Measurements from ENCODE around the gene TEFM.
"Not testable (repeated sequence)": the region's sequence is repeated elsewhere in the genome, so short reads cannot be mapped to it uniquely, and the experiment has no call there.

The TEFM gene

GRCh38 chr17:30942308-30943079 is 36.5 kb upstream of the TEFM start:
- DNase-seq (ENCODE audit: low read depth, low spot score), result no peak
- H3K9ac ChIP-seq (ENCODE audit: insufficient read length, low read depth), result no peak overlapping the region
- TF ChIP-seq ZNF274 (IDR thresholded peaks at IDR 0.05; ENCODE audit: low read depth, low read length) (no peak), SUZ12 (IDR thresholded peaks at IDR 0.05; ENCODE audit: extremely low read depth, insufficient read depth, insufficient read length) (no peak), YY1 (IDR thresholded peaks at IDR 0.05; ENCODE audit: insufficient read depth, insufficient read length) (no peak)
- H3K4me3 ChIP-seq (ENCODE audit: insufficient read length, low read depth), result no peak overlapping the region
- no peaks in the 10 kb centered on the region for H3K9me3 ChIP-seq (ENCODE audit: insufficient read depth, low read length)
- H3K4me1 ChIP-seq (ENCODE audit: insufficient read depth, insufficient read length), result no peaks in the 10 kb centered on the region
- H3K36me3 ChIP-seq (ENCODE audit: insufficient read depth, insufficient read length, low read length), result no peaks in the 10 kb centered on the region
- no peaks in the 10 kb centered on the region for H3K27me3 ChIP-seq (ENCODE audit: insufficient read depth, insufficient read length)

- Histone ChIP-seq H3K9ac (ENCODE audit: insufficient read length, low read depth) (no peak overlapping the region), H3K27me3 (ENCODE audit: insufficient read depth, insufficient read length) (no peaks in the 10 kb centered on the region), H3K4me1 (ENCODE audit: insufficient read depth, insufficient read length) (no peaks in the 10 kb centered on the region), H3K36me3 (ENCODE audit: insufficient read depth, insufficient read length, low read length) (no peaks in the 10 kb centered on the region), H3K9me3 (ENCODE audit: insufficient read depth, low read length) (no peaks in the 10 kb centered on the region), H3K4me3 (ENCODE audit: insufficient read length, low read depth) (no peak overlapping the region)
- no peak for DNase-seq (ENCODE audit: low read depth, low spot score)
- no peak for TF ChIP-seq YY1 (IDR thresholded peaks at IDR 0.05; ENCODE audit: insufficient read depth, insufficient read length)
- no peak for TF ChIP-seq SUZ12 (IDR thresholded peaks at IDR 0.05; ENCODE audit: extremely low read depth, insufficient read depth, insufficient read length)
- TF ChIP-seq ZNF274 (IDR thresholded peaks at IDR 0.05; ENCODE audit: low read depth, low read length), result no peak
These were observed 33.1 kb upstream of the TEFM start for GRCh38 chr17:30939051-30939689.

GRCh38 chr17:30933966-30934365 is 27.9 kb upstream of the TEFM start:
- Histone ChIP-seq H3K9ac (ENCODE audit: insufficient read length, low read depth) (no peak overlapping the region), H3K4me1 (ENCODE audit: insufficient read depth, insufficient read length) (no peaks in the 10 kb centered on the region), H3K36me3 (ENCODE audit: insufficient read depth, insufficient read length, low read length) (no peaks in the 10 kb centered on the region), H3K4me3 (ENCODE audit: insufficient read length, low read depth) (no peak overlapping the region), H3K9me3 (ENCODE audit: insufficient read depth, low read length) (no peaks in the 10 kb centered on the region), H3K27me3 (ENCODE audit: insufficient read depth, insufficient read length) (no peaks in the 10 kb centered on the region)
- DNase-seq (ENCODE audit: low read depth, low spot score), result no peak
- TF ChIP-seq SUZ12 (IDR thresholded peaks at IDR 0.05; ENCODE audit: extremely low read depth, insufficient read depth, insufficient read length) (no peak), YY1 (IDR thresholded peaks at IDR 0.05; ENCODE audit: insufficient read depth, insufficient read length) (no peak), ZNF274 (IDR thresholded peaks at IDR 0.05; ENCODE audit: low read depth, low read length) (no peak)

- not testable (repeated sequence) for H3K4me1 ChIP-seq (ENCODE audit: insufficient read depth, insufficient read length); H3K27me3 ChIP-seq (ENCODE audit: insufficient read depth, insufficient read length); DNase-seq (ENCODE audit: low read depth, low spot score); H3K36me3 ChIP-seq (ENCODE audit: insufficient read depth, insufficient read length, low read length); H3K9me3 ChIP-seq (ENCODE audit: insufficient read depth, low read length); H3K9ac ChIP-seq (ENCODE audit: insufficient read length, low read depth); H3K4me3 ChIP-seq (ENCODE audit: insufficient read length, low read depth)
These were observed 25.5 kb upstream of the TEFM start for GRCh38 chr17:30931582-30931981.

- H3K27me3 ChIP-seq (ENCODE audit: insufficient read depth, insufficient read length), result no peaks in the 10 kb centered on the region
- DNase-seq (ENCODE audit: low read depth, low spot score), result no peak
- H3K9me3 ChIP-seq (ENCODE audit: insufficient read depth, low read length), result no peaks in the 10 kb centered on the region
- H3K36me3 ChIP-seq (ENCODE audit: insufficient read depth, insufficient read length, low read length), result no peaks in the 10 kb centered on the region
- H3K4me3 ChIP-seq (ENCODE audit: insufficient read length, low read depth), result no peak overlapping the region
- H3K4me1 ChIP-seq (ENCODE audit: insufficient read depth, insufficient read length), result no peaks in the 10 kb centered on the region
- no peak overlapping the region for H3K9ac ChIP-seq (ENCODE audit: insufficient read length, low read depth)
- TF ChIP-seq ZNF274 (IDR thresholded peaks at IDR 0.05; ENCODE audit: low read depth, low read length) (no peak), SUZ12 (IDR thresholded peaks at IDR 0.05; ENCODE audit: extremely low read depth, insufficient read depth, insufficient read length) (no peak), YY1 (IDR thresholded peaks at IDR 0.05; ENCODE audit: insufficient read depth, insufficient read length) (no peak)
These were observed 24.5 kb upstream of the TEFM start for GRCh38 chr17:30930495-30930894.

- DNase-seq (ENCODE audit: low read depth, low spot score), result not testable (repeated sequence)
These were observed 23.8 kb upstream of the TEFM start for GRCh38 chr17:30929861-30930260.

GRCh38 chr17:30929081-30929633 is 23.1 kb upstream of the TEFM start:
- Histone ChIP-seq H3K9me3 (ENCODE audit: insufficient read depth, low read length) (no peaks in the 10 kb centered on the region), H3K36me3 (ENCODE audit: insufficient read depth, insufficient read length, low read length) (no peaks in the 10 kb centered on the region), H3K9ac (ENCODE audit: insufficient read length, low read depth) (no peak overlapping the region), H3K4me3 (ENCODE audit: insufficient read length, low read depth) (no peak overlapping the region), H3K4me1 (ENCODE audit: insufficient read depth, insufficient read length) (no peaks in the 10 kb centered on the region), H3K27me3 (ENCODE audit: insufficient read depth, insufficient read length) (no peaks in the 10 kb centered on the region)
- DNase-seq (ENCODE audit: low read depth, low spot score), result no peak
- TF ChIP-seq ZNF274 (IDR thresholded peaks at IDR 0.05; ENCODE audit: low read depth, low read length), result no peak
- no peak for TF ChIP-seq SUZ12 (IDR thresholded peaks at IDR 0.05; ENCODE audit: extremely low read depth, insufficient read depth, insufficient read length)
- TF ChIP-seq YY1 (IDR thresholded peaks at IDR 0.05; ENCODE audit: insufficient read depth, insufficient read length), result no peak

More at GRCh38 chr17:30929861-30930260, 23.8 kb upstream of the TEFM start:
- H3K4me1 ChIP-seq (ENCODE audit: insufficient read depth, insufficient read length); H3K4me3 ChIP-seq (ENCODE audit: insufficient read length, low read depth); H3K9me3 ChIP-seq (ENCODE audit: insufficient read depth, low read length); H3K9ac ChIP-seq (ENCODE audit: insufficient read length, low read depth); H3K27me3 ChIP-seq (ENCODE audit: insufficient read depth, insufficient read length); H3K36me3 ChIP-seq (ENCODE audit: insufficient read depth, insufficient read length, low read length): not testable (repeated sequence)

Data from NT2/D1 (cell line).